Osteoblast (primary cell): ENCODE results near the gene MAST1. TPM values are rescaled to one million over a fixed set of nuclear protein-coding genes. Genes with fewer than 3 reads are reported as not detected.
"Not testable (repeated sequence)": the region's sequence is repeated elsewhere in the genome, so short reads cannot be mapped to it uniquely, and the experiment has no call there.

ENCODE experiments used
- DNase-seq: peaks from one replicate; pipeline ENCODE4 v3.0.0; 2011; ENCODE audit warnings: low spot score, mixed read lengths; ENCODE audit not compliant: insufficient read length; ENCODE audit errors: missing footprints
- H2AFZ ChIP-seq: 2 replicates; pipeline ENCODE4 v1.6.0; 2011; ENCODE audit warnings: mild to moderate bottlenecking, low read length
- H3K27ac ChIP-seq: 2 replicates; pipeline ENCODE4 v1.5.1; 2011; ENCODE audit warnings: mild to moderate bottlenecking, low read depth, low read length, moderate library complexity
- H3K27me3 ChIP-seq: 2 replicates; pipeline ENCODE4 v1.6.0; 2012; ENCODE audit warnings: mild to moderate bottlenecking, control low read depth, inconsistent platforms, low read length, moderate library complexity; ENCODE audit not compliant: insufficient read depth
- H3K36me3 ChIP-seq: 2 replicates; pipeline ENCODE4 v1.5.1; 2011; ENCODE audit warnings: mild to moderate bottlenecking, low read length, control low read depth, moderate library complexity; ENCODE audit not compliant: insufficient read depth
- H3K4me1 ChIP-seq: 2 replicates; pipeline ENCODE4 v1.5.1; 2011; ENCODE audit warnings: mild to moderate bottlenecking, low read length, control low read depth, moderate library complexity; ENCODE audit not compliant: insufficient read depth
- H3K4me2 ChIP-seq: 2 replicates; pipeline ENCODE4 v1.6.0; 2011; ENCODE audit warnings: mild to moderate bottlenecking, low read length; ENCODE audit not compliant: insufficient read depth
- H3K4me3 ChIP-seq: fragments of 200-600 bp; sonication (generic); 3 replicates; pipeline ENCODE4 v1.5.1; 2012; ENCODE audit warnings: mild to moderate bottlenecking, low read length, inconsistent platforms; ENCODE audit not compliant: insufficient read depth
- H3K79me2 ChIP-seq: 2 replicates; pipeline ENCODE4 v1.6.0; 2012; ENCODE audit warnings: mild to moderate bottlenecking, low read length, control low read depth, inconsistent platforms; ENCODE audit not compliant: insufficient read depth
- H3K9me3 ChIP-seq: 2 replicates; pipeline ENCODE4 v1.5.1; 2011; ENCODE audit warnings: low read depth, low read length, control low read depth
- H4K20me1 ChIP-seq: 2 replicates; pipeline ENCODE4 v1.6.0; 2012; ENCODE audit warnings: mild to moderate bottlenecking, low read length, control low read depth; ENCODE audit not compliant: insufficient read depth
- total RNA-seq: library from RNA; depleted of rRNA; stranded (reverse); fragments of >200 nt; gene quantifications from 2 replicates; pipeline ENCODE4 v1.2.3, GENCODE V29; 2012
- TF ChIP-seq, protein P1 (sequence below): IDR thresholded peaks from 2 replicates; pipeline ENCODE4 v1.5.1; 2011; ENCODE audit warnings: mild to moderate bottlenecking, low read depth, low read length, moderate library complexity; ENCODE audit errors: extremely low read depth

MAST1 gene
- total RNA-seq, 1 donor: 0.72 TPM

- H3K4me3 ChIP-seq: no peak overlapping the region
- H3K4me2 ChIP-seq: no peak overlapping the region
- no peak overlapping the region for H3K27ac ChIP-seq
- TF ChIP-seq, protein P1, sequence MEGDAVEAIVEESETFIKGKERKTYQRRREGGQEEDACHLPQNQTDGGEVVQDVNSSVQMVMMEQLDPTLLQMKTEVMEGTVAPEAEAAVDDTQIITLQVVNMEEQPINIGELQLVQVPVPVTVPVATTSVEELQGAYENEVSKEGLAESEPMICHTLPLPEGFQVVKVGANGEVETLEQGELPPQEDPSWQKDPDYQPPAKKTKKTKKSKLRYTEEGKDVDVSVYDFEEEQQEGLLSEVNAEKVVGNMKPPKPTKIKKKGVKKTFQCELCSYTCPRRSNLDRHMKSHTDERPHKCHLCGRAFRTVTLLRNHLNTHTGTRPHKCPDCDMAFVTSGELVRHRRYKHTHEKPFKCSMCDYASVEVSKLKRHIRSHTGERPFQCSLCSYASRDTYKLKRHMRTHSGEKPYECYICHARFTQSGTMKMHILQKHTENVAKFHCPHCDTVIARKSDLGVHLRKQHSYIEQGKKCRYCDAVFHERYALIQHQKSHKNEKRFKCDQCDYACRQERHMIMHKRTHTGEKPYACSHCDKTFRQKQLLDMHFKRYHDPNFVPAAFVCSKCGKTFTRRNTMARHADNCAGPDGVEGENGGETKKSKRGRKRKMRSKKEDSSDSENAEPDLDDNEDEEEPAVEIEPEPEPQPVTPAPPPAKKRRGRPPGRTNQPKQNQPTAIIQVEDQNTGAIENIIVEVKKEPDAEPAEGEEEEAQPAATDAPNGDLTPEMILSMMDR: no peak
- H3K79me2 ChIP-seq: peaks cover 20% of the 10 kb centered on the region
- no peaks in the 10 kb centered on the region for H3K9me3 ChIP-seq
- H3K36me3 ChIP-seq: peaks cover 13% of the 10 kb centered on the region
- H3K4me1 ChIP-seq: peaks cover 24% of the 10 kb centered on the region
- H2AFZ ChIP-seq: no peak overlapping the region
- no peak for DNase-seq
- peaks cover 3% of the 10 kb centered on the region for H4K20me1 ChIP-seq
- no peaks in the 10 kb centered on the region for H3K27me3 ChIP-seq
Observed at GRCh38 chr19:12804051-12804450, 34.3 kb upstream of the MAST1 start.

DNA sequence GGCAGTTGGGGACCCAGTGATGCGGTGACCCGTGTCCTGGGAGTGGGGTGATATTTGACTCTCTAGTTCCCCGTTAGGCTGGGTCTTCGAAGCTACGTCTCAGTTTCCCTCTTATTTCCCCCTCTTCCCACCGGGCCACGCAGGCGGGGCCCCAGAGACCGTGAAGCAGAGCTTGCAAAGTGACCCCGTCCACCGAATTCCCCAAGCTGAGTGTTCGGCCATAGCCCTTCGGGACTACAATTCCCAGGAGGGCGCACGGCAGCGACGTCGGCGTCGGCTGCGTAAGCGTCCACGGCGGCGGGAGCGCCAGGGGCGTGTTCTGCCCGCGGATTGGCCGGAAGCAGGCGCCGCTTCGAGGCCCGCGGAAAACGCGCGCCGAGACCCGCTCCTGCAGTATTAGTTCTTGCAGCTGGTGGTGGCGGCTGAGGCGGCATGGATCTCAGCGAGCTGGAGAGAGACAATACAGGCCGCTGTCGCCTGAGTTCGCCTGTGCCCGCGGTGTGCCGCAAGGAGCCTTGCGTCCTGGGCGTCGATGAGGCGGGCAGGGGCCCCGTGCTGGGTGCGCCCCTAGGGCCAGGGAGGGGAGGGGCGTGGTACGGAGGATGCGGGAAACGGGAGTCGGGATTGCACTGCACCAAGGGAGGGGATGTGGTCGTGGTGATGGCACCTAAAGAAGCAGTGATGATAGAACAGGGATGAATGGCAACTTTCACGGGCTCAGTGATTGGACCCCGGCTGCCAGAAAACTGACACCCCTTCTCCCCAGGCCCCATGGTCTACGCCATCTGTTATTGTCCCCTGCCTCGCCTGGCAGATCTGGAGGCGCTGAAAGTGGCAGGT, 31.9 kb upstream of the MAST1 start, which contains the start of gene RNASEH2A:
Gene RNASEH2A, plus strand, starts transcription at position 343 of the 840 bp plus-strand sequence. Its CDS starts 90 bp downstream, at position 433.
- Histone ChIP-seq H3K27me3 (no peaks in the 10 kb centered on the region), H3K4me3 (peak within 1 kb of the TSS; percentile 88), H2AFZ (peak within 1 kb of the TSS; percentile 96), H3K27ac (peak within 1 kb of the TSS; percentile 53), H3K4me1 (peaks cover 17% of the 10 kb centered on the region), H3K79me2 (peaks cover 11% of the 10 kb centered on the region), H4K20me1 (no peaks in the 10 kb centered on the region), H3K36me3 (peaks cover 15% of the 10 kb centered on the region), H3K4me2 (peak within 1 kb of the TSS; percentile 96), H3K9me3 (no peaks in the 10 kb centered on the region)
- peak; percentile 99 for DNase-seq
- TF ChIP-seq, protein P1: no peak

- TF ChIP-seq, protein P1: no peak
- Histone ChIP-seq H2AFZ (no peak overlapping the region), H3K4me1 (no peaks in the 10 kb centered on the region), H3K27me3 (no peaks in the 10 kb centered on the region), H4K20me1 (no peaks in the 10 kb centered on the region), H3K4me3 (no peak overlapping the region), H3K4me2 (no peak overlapping the region), H3K36me3 (peaks cover 5% of the 10 kb centered on the region), H3K9me3 (no peaks in the 10 kb centered on the region), H3K79me2 (no peaks in the 10 kb centered on the region), H3K27ac (no peak overlapping the region)
- DNase-seq: peak; percentile 22
Observed at GRCh38 chr19:12815088-12815487, 23.2 kb upstream of the MAST1 start.

GRCh38 chr19:12817188-12817587, 21.1 kb upstream of the MAST1 start:
- H3K27me3 ChIP-seq, H3K4me1 ChIP-seq, H4K20me1 ChIP-seq, H3K9me3 ChIP-seq, H3K4me3 ChIP-seq, H3K4me2 ChIP-seq, H3K36me3 ChIP-seq, H3K79me2 ChIP-seq, H2AFZ ChIP-seq, DNase-seq, H3K27ac ChIP-seq: not testable (repeated sequence)

GRCh38 chr19:12817810-12818209, 20.5 kb upstream of the MAST1 start:
- H4K20me1 ChIP-seq, H3K9me3 ChIP-seq, H2AFZ ChIP-seq, H3K4me3 ChIP-seq, H3K4me2 ChIP-seq, H3K36me3 ChIP-seq, H3K79me2 ChIP-seq, DNase-seq, H3K27ac ChIP-seq, H3K27me3 ChIP-seq, H3K4me1 ChIP-seq: not testable (repeated sequence)
